ENCODE results near the gene FGD4.
"Not testable (repeated sequence)": the region's sequence is repeated elsewhere in the genome, so short reads cannot be mapped to it uniquely, and the experiment has no call there.

Gene FGD4

GRCh38 chr12:32561931-32562341, 162.6 kb downstream of the FGD4 start:
- no peak for DNase-seq (ENCODE audit: low read depth)

GRCh38 chr12:32562413-32562812, 163.1 kb downstream of the FGD4 start:
- not testable (repeated sequence) for DNase-seq (ENCODE audit: low read depth)

DNA sequence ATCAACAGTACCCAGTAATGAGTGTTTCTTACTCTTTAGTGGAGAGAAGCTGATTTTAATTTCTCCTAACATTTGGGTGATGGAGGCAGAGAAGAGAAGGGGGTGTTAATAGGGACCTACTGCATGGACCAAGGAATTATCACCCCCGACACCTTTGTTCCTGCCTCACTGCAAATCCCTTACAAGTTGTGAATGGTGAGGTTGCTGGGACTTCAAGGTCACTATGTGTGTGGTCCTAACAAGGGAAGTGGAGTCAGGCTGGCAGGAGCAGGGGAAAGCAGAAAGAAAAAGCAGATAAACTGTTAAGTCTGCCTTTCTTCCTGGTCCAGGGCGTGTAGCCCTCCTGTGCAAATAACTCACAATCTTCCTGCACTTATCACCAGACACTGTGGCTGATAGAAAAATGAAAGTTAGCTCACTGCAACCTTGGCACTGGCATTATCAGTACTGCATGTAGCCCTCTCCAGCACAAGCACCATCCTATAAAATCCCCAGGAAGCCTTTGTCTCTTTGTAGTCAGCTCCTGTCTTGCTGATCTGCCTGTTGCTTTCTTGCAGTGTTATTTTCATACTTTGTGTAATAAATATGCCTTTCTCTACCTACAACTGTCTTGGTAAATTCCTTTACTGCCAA, 167.4 kb downstream of the FGD4 start:
- DNase-seq (ENCODE audit: low read depth) = no peak

GRCh38 chr12:32567296-32567674, 167.9 kb downstream of the FGD4 start:
- no peak for DNase-seq (ENCODE audit: low read depth)

- DNase-seq (ENCODE audit: low read depth) = no peak
These were observed 168.9 kb downstream of the FGD4 start for GRCh38 chr12:32568228-32568627.

DNA sequence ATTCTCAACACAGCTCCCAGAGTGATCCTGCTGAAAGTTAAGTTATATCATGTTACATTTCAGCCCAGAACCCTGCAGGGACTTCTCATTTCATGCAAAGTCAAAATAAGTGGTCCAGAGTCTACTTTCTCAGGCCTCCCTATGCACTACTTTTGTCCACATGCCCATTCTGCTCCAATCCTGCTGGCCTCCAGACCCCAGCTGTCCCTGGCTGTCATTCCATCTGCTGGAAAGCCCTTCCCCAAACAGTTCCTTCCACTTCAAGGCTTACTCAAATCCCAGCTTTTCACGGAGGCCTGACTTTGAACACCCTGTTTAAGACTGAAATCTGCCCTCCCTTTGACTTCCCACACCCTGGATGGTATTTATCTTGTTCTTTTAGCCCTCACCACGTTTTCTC, 169.9 kb downstream of the FGD4 start:
- DNase-seq (ENCODE audit: low read depth) = no peak

- no peak for DNase-seq (ENCODE audit: low read depth)
These were observed 175.2 kb downstream of the FGD4 start for GRCh38 chr12:32574585-32574984.

GRCh38 chr12:32577328-32577727, 178.0 kb downstream of the FGD4 start:
- DNase-seq (ENCODE audit: low read depth) = no peak

DNA sequence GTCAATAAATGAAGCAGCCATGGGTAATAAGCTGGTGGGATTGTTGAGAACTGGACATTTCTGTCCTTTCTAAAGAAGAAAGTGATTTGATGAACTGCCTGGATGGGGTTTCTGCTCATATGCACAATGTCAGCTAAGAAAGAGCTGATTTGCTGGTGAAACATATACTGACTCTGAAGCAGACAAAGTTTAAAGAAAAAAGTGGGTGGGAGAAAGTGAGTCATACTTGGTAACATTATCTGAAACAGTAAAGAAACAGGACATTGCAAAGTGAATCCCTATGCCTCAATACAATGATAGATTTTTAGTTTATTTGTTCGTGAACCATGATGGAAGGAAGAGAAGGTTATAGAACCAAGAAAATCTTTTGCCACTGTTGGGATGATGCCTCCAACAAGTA, 184.2 kb downstream of the FGD4 start:
- no peak for DNase-seq (ENCODE audit: low read depth)

- DNase-seq (ENCODE audit: low read depth) = no peak
These were observed 186.3 kb downstream of the FGD4 start for GRCh38 chr12:32585680-32586079.

DNA sequence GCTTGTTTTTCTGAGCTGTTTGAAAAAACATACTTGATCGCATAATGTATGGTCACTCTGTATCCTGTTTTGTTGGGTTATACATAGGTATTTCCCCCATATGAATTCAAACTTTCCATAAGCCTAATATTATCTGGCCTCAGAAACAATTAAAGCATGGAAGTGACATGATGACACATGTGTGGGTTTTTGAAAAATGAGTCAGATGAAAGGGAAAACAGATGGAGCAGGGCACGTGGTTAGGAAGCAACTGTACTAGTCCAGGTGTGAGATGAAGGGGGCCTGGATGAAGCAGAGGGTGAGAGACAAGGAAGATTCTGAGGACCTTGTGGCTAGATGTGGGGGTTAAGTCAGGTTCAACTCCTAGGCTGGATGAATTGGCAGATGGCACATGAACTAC, 187.0 kb downstream of the FGD4 start:
- DNase-seq (ENCODE audit: low read depth) = no peak

GRCh38 chr12:32587581-32588495, 188.5 kb downstream of the FGD4 start:
- no peak for DNase-seq (ENCODE audit: low read depth)

DNA sequence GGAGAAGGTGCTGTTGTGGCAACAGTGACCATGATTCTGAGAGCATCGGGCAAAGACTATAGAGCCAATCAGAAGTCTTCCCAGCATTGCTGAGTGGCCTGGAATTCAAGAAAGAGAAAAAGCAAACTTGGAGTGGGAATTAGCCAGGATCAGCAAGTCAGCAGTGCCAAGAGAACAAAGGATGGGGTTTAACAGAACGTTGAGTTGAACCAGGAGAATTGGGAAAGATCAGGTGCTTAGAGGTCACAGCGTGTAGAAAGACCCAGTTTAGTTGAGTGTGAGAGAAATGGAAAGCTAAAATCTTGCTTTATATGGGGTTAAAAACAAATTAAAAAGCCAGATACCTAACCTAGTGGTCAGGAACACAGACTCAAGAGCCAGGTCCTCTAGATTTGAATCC, 189.2 kb downstream of the FGD4 start:
- DNase-seq (ENCODE audit: low read depth) = no peak

DNA sequence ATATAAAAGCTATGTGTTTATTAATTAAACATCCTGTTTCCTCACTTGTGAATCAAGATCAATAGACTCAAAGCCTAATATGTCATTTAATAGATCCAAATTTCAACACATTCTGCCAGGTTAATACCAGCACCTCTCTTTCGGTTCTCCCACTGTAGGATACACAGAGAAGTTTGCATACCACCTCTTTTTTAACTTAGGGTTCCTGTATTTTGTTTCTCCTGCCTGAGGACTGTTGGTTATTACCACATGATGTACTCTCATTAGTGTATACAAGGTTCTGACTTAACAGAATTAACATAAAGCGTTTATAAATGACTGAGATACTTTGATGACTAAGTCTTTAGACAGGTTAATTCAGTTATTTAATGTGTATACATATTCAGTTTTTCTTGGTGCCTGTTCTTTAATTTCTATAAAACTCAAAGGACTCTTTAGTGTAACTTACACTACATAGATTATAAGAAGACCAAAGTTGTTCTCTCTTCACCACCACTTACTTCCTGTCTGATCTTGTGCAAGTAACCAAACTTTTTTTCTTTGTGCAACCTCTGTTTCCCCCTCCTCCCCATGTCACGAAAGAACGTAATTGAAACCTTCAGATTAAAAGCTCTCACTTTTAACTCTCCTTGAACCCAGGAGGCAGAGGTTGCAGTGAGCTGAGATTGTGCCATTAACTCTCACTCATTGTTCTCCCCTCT, 190.0 kb downstream of the FGD4 start:
- DNase-seq (ENCODE audit: low read depth) = no peak

DNA sequence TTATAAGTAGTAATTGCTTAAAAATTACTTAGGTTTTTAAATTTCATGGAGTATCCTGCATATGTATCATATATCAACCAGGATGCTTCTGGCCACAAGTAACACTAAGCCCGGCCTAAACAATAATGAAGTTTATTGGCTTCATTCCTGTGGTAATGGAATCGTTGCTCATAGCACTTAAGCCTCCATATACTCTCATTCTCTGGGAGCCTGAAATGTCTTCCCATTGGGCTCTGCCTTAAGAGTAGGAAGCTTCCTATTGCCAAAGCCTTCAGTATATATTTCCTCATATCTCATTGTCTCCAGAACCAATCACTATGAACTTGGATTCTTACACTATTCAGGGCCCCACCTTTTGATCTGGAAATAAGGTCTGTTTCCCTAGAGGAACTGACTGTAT, 195.9 kb downstream of the FGD4 start:
- DNase-seq (ENCODE audit: low read depth) = no peak

- no peak for DNase-seq (ENCODE audit: low read depth)
These were observed 196.7 kb downstream of the FGD4 start for GRCh38 chr12:32596030-32596429.

GRCh38 chr12:32598688-32599087, 199.3 kb downstream of the FGD4 start:
- DNase-seq (ENCODE audit: low read depth) = no peak

GRCh38 chr12:32600681-32601080, 201.3 kb downstream of the FGD4 start:
- DNase-seq (ENCODE audit: low read depth) = no peak

GRCh38 chr12:32603071-32603470, 203.7 kb downstream of the FGD4 start:
- no peak for DNase-seq (ENCODE audit: low read depth)

DNA sequence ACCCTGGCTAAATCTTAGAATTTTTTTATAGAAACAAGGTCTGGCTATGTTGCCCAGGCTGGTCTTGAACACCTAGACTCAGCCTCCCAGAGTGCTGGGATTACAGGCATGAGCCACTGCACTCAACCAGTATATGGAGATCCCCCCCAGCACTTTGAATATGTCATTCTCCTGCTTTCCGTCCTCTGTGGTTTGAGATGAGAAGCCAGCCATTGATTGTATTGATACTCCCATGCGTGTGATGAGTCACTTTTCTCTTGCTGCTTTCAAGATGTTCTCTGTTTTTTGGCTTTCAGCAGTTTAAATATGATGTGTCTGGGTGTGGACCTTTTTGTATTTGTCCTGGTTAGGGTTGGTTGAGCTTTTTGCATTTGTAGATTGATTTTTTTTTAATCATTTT, 204.5 kb downstream of the FGD4 start:
- DNase-seq (ENCODE audit: low read depth) = no peak

- no peak for DNase-seq (ENCODE audit: low read depth)
These were observed 205.2 kb downstream of the FGD4 start for GRCh38 chr12:32604565-32604964.

DNA sequence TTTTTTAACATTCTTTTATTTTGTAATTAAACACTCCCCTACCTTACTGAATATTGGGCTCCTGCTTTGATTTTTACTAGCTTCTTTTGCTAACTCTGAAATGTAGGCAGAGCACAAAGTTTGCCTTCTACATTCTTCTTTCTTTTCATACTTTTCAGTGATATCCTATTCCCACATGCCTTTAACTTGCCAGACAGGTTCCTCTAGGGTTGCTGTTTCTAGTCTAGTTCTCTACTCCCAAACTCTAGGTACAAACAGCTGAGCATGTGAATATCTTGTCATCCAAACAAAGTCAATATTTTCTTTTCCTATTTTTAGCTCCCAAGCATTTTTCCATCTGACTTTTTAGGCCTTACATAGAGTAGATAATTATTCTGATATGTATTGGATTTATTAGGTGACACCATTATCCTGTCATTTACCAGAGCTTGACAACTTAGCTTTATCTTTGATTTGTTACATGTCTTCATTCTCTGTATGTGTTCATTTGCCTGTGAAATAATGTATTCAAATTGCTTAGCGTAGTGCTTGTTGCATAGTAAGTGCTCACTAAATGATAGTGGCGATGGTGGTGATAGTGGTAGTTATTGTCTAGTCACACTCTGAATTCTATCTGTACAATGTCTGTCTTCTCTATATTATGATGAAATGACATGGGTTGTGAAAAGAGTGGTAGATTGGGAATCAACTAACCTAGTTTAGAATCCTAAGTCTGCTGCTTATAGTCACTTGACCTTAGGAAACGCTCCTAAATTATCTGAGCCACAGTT, 206.2 kb downstream of the FGD4 start:
- DNase-seq (ENCODE audit: low read depth) = no peak
